Inflammatory macrophage treated with lipopolysaccharide for 1 hour (primary cell): ENCODE data around the gene EID1.
"Not testable (repeated sequence)": the region's sequence is repeated elsewhere in the genome, so short reads cannot be mapped to it uniquely, and the experiment has no call there.

ENCODE experiments used
- DNase-seq, 2 donors: peaks; one replicate each; pipeline ENCODE4 v3.0.0-alpha.2; 2020 to 2022

Gene EID1

DNA sequence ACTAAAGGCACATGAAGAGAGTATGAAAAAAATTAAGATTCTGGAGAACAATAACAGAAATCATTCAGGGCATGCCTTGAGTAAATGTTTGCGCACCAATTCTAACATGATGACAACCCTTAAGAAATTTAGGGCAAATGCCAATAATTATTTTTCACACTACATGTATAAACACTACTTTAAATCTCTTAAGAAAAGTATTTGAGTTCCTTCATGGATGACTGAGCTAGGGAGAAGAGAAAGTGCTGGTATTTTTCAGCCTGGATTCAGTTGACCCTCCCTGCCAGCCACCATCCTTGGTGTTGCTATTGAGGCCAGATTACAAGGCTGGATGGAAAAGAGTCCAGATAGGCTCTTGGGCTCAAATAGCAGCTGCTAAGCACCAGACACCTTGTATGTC is 8.0 kb upstream of the EID1 start:
- DNase-seq, result no peak

GRCh38 chr15:48871542-48871941 is 6.4 kb upstream of the EID1 start:
- no peak for DNase-seq

DNA sequence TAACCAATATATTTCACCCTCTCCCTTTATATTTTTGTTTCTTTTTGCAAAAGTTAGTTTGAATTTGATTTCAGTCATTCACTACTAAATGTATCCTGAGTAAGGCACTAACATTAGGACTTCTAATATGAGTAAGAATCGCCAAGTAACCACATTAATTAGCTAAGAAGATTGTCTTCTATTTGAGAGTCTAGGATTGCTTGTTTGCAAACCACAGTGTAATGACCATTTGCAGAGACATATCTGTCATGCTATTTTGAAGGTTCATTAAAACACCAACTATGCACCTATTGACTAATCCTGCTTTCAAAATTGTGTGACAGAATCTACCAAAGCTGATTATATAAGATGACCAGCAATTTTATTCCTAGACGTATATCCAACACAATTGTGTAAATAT is 5.3 kb upstream of the EID1 start:
- DNase-seq, result no peak

DNA sequence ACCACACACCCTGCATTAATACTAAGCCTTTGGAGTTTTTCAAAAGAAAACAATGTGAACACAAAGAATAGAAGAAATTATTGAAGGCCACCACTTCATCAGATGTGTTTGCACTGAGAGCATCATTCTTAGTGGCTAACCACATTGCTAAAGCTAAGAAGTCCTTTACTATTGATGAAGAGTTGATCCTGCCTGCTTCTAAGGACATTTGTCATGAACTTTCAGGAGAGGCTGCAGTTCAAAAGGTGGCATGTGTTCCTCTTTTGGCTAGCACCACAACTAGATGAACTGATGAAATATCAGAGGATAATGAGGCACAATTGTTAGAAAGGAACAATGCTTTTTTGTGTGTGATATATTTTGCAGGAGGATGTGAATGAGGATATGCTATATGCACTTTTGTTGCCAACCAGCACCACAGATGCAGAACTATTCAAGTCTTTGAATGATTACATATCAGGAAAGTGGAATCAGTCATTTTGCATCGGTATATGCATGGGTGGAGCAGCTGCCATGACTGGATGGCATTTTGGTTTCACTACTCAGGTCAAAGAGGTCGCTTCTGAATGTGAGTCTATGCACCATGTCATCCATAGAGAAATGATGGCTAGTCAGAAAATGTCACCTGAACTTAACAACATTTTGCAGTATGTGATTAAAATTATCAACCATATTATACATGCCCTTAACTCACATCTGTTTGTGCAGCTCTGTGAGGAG is 2.5 kb upstream of the EID1 start:
- no peak for DNase-seq

DNA sequence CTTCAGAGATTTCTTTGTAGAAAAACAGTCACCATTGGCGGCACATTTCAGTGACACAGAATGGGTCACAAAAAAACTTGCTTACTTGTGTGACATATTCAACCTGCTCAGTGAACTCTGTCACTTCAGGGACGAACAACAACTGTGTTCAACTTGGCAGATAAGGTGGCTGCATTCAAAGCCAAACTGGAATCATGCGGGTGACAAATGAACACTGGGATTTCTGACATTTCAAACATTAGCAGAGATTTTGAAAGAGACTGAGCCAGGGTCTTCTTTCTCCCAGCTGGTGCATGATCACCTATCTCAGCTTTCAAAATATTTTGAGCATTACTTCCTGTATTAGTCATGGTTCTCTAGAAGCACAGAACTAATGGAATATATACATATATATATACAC is 1.9 kb upstream of the EID1 start:
- no peak for DNase-seq

GRCh38 chr15:48880070-48880634 is 2.2 kb downstream of the EID1 start:
- no peak for DNase-seq

GRCh38 chr15:48883699-48884098 is 5.8 kb downstream of the EID1 start:
- DNase-seq, result no peak

- DNase-seq, result no peak
These were observed 9.2 kb downstream of the EID1 start for GRCh38 chr15:48887144-48887543.

GRCh38 chr15:48888191-48888590 is 10.3 kb downstream of the EID1 start:
- DNase-seq, result no peak

- DNase-seq, result no peak
These were observed 10.9 kb downstream of the EID1 start for GRCh38 chr15:48888836-48889235.

GRCh38 chr15:48889925-48890324 is 12.0 kb downstream of the EID1 start:
- DNase-seq, result no peak

- DNase-seq, result no peak
These were observed 12.5 kb downstream of the EID1 start for GRCh38 chr15:48890375-48890972.

- no peak for DNase-seq
These were observed 13.4 kb downstream of the EID1 start for GRCh38 chr15:48891232-48891765.

DNA sequence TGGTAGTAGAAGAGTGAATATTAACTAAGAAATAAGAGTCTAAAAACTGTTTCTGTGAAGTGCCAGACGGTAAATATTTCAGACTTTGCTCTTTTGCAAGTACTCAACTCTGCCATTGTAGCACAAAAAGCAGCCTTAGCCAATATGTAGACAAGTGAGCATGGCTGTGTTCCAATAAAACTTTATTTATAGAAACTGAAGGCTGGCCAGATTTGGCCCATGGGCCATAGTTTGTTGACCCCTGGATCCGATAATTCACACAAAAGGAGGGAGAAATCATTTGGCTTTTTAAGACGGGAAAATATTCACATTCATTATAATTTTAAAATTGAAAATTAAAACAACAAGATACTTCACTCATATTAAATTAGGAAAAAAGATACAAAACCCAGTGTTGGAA is 15.4 kb downstream of the EID1 start:
- no peak for DNase-seq

GRCh38 chr15:48896869-48897814 is 19.2 kb downstream of the EID1 start:
- DNase-seq, result no peak

DNA sequence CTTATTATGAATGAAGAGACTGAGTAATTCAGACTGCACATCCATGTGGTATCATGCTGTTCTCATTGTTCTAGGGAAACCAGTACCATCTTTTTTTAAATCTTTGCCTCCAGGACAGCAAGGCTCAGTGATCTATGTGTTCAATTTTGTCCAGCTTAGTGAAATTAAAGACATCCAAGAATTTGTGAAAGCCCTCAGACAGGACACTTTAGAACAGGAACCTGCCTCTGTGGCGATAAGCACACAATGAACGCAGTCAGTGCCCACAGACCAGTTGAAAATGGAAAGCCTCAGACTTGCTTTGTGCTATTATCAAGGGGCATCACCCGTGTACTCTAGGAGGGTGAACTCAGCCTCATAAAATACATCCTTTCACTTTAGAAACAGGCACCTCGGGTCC is 20.1 kb downstream of the EID1 start:
- DNase-seq, result no peak

DNA sequence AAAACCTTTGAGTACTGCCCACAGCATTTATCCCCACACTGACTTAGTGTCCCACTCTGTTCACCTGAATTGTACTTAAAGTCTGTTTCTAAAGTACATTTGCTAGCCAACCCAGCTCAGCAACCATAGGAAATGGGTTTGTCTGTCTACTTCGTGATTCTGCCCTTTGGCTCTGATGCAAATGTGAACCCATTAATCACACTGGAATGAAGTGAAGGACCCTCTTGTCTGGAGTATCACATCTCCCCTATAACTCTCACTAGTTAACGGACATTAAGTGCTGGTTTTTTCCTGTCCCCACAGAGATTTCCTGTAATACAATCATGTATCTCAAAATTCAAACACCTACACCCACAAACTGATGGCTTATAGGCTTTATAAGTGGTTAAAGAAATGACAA is 20.5 kb downstream of the EID1 start:
- no peak for DNase-seq

GRCh38 chr15:48899793-48900192 is 21.9 kb downstream of the EID1 start:
- DNase-seq, result no peak

DNA sequence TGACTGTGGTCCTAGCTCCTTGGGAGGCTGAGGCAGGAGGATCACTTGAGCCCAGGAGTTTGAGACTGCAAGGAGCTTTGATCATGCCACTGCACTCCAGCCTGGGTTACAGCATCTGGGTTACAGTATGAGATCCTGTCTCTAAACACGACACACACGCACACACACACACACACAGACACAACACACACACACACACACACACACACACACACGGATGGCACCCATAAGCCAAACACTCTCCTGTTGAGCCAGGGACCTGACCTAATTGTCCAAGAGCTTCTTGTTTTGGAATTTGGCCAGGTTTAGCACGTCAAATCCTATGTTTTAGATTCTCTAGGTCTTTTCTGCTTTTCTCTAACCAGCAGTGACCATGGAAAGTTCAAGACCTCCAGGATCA is 26.8 kb downstream of the EID1 start:
- no peak for DNase-seq

GRCh38 chr15:48905216-48905615 is 27.3 kb downstream of the EID1 start:
- DNase-seq, result no peak

DNA sequence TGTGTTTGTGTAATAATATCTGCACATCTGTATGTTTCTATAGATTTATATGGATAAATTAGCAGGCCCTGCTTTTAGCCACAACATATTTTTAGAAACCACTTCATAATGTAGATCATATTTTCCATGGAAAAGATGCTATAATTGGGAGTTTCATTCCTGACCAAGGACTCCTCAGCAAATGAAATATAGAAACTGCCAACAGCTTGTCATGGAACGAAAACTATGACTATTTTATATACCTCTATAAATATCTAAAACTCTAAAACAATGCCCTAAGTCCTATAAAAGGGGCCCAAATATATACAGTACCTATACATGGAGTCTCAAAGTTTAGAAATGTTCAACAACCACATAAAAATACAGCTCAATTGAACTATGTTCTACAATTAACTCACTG is 27.9 kb downstream of the EID1 start:
- DNase-seq, result no peak

- not testable (repeated sequence) for DNase-seq
These were observed 31.4 kb downstream of the EID1 start for GRCh38 chr15:48909313-48909712.

DNA sequence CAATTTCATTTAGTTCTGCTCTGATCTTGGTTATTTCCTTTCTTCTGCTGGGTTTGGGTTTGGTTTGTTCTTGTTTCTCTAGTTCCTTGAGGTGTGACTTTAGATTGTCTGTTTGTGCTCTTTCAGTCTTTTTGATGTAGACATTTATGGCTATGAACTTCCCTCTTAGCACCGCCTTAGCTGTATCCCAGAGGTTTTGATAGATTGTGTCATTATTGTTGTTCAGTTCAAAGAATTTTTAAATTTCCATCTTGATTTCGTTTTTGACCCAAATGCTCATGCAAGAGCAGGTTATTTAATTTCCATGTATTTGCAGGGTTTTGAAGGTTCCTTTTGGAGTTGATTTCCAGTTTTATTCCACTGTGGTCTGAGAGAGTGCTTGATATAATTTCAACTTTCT is 32.6 kb downstream of the EID1 start:
- DNase-seq, result not testable (repeated sequence)
